ENCODE measurements around the gene FAM180B.
"Not testable (repeated sequence)": the region's sequence is repeated elsewhere in the genome, so short reads cannot be mapped to it uniquely, and the experiment has no call there.

The FAM180B gene

DNA sequence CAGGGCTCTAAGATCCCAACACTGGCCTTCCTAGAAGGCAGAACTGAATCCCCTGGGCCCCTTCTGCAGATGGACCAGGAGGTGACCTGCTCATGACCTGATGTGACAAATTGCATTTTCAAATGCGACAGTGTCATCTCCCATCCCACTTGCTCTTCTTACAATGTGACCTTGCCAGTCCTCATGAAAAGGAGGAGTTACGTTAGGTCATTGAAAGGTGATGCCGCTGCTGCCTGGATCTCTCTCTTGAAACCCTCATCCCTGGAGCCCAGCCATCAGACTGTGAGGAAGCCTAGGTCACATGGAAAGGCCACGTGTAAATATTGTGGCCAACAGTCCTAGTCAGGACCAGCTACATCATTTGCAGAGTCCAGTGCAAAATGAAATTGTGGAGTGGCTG is 13.4 kb downstream of the FAM180B start:
- no peak for DNase-seq

DNA sequence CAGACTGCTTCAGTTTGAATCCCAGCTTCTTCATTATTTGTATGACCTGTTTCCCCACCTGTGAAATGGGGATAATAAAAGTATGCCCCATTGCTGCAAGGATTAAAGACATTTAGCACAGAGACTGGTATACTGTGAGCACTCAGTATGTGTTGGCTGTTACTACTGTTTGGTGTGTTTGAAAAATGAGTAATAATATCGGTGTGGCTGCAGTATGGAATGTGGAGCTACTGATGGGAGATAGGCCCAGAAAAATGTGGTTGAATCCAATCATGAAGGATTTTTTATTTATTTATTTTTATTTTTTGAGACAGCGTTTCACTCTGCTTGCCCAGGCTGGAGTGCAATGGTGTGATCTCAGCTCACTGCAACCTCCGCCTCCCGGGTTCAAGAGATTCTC is 16.8 kb downstream of the FAM180B start:
- no peak for DNase-seq

DNA sequence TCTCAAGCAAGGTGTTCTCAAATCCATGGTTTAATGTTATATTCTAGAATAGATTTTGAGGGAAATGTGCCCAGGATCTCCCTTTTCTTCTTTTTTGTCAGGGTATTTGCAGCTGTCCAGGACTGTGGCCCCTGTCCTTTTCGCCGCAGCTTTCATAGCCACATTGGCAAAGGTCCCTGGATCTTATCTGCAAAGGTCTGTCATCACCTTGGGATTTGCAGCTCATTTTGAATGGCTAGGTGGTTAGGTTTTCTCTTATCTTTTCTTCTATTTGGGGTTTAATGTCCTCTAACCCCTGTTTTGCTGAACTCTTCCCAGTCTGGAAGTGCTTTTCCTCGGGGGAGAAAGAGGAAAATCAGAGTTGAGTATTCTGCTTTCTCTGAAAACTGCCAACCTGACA is 19.4 kb downstream of the FAM180B start:
- DNase-seq = no peak

DNA sequence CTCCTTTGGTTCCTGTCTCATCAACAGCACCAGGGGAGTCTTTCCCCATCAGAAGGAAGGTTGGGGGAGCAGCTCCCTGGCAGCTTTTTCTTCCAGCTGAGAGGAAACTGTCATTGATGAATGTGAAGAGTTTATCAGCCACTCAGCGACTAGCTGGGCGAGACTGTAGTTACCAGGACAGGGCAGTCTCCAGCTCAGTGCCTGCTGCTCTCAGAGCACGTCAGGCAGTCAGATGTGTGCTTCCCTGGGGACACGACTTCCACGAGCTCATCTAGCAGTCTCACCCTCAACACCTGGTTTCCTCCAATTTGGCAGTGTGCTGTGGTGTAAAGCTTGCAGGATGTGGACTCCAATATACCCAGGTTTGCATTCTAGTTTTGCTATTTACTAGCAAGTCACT is 20.3 kb downstream of the FAM180B start:
- DNase-seq = no peak

GRCh38 chr11:47607380-47607779 is 20.9 kb downstream of the FAM180B start:
- no peak for DNase-seq

DNA sequence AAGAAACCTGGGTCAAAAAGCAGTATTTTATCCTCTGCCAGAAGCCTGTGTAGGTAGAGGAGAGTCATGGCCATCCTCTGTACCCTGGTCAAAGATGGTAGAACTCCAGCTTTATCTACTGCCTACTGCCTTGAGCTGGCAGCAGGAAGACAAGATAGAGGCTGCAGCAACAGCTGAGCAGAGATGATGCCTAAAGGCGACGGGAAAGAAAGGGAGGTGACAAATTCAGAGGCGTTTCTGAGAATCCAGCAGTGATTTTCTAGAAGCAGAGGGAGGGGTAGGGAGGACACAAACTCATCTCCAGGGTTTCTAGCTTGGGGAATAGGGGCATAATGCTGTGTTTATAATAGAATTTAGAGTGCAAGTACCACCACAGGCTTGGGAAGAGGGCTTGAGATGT is 23.2 kb downstream of the FAM180B start:
- DNase-seq = no peak

DNA sequence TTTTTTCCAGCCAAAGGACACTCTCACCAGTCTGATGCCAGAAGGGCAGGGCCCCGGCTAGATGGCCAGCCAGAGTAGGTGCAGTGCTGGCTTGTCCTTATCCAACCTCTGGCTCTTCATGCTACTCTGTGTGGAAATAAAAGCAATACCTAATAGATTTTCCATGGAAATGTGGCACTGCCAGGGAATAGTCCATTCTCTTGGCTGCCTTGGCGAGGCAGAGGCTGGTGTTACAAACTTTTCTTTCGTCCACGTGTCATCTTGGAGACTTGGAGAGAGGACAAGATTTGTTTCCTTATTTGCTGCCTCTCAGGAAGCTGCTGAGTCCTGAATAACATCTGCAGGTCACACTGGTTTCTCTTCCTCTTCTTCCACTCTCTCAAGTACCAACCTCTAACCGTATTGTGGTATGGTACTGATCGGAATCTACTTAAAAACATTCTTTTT is 24.9 kb downstream of the FAM180B start:
- DNase-seq = no peak

DNA sequence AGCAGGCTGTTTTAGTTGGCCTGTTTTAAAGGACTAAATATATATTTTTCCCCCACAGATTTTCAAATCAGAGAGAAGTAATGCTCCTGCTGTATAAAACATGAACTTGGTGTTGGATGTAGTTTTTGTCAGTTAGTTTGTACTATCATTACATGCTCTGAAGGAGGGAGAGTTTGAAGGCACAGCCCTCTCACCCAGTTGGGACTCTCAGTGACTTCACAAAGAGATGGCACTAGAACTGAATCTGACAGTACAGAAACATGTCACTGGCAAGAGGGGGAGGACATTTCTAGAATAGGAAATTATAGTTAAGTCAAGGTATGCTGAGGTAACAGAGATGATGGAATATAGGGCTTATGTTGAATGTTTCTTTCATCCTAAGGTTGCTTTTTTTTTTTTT is 28.8 kb downstream of the FAM180B start:
- no peak for DNase-seq

GRCh38 chr11:47616726-47617416 is 30.4 kb downstream of the FAM180B start:
- DNase-seq = peak; percentile 8 to 19

DNA sequence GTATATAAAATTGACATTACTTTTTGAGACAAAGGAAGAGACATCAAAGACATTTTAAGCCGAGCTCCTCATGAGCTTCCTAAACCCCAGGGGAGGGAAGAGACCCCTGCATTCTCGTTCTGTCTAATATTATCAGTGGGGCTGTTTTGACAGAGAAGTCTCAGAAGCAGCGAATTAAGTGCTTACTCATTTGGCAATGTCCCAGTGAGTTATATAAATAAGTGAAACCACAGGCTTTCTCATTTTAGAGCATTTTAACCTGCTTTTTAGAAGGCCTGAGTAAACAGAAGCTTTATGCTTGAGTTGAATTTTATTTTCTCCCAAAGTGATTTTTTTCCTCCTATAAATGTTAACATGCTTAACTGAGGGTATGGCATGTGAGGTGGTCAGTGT is 30.9 kb downstream of the FAM180B start:
- DNase-seq = no peak

DNA sequence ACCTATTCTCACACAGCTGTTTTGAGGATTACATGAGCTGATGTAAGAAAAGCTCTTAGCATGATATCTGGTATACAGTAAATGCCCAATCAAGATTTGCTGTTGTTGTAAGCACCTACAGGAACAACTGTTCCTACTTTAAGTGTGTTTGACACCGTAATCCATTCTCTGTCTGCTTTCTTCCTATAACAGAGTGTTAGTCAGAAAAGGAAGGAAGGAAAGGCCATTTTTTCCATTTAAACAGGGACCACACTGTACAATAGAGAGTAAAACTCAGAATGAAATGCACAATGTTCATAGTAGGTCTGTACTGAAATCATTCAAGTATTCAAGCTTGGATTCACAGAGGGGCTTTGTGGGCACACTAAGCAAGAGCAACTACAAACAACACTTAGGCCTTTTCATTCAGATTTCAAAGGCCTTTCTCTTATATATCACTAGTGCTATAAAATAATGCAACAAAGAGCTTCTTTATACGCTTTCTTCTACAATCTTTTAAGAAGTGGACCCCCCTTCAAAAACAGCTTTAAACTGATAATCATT is 34.4 kb downstream of the FAM180B start:
- DNase-seq = no peak

- no peak for DNase-seq
Observed at GRCh38 chr11:47626234-47626633, 39.8 kb downstream of the FAM180B start.

- no peak for DNase-seq
Observed at GRCh38 chr11:47628026-47628425, 41.5 kb downstream of the FAM180B start.

DNA sequence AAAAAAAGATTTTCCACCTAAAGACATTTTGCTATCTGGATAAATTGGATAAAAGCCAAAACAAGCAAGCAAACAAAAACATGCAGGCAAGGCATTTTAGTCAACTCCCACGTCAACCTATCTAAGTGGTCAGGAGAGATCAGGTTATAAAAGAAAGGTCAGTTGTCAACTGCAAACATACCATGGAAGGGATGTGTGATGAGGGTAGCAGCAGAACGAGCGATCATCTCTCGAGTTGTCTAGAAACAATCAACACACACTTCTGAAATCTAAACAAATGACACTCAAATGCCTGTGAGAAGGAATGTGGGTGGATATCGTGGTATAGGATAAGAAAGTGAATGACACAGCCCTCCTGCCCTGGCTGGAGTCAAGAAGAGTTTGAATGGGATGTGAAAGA is 45.0 kb downstream of the FAM180B start:
- DNase-seq = no peak

- DNase-seq = not testable (repeated sequence)
Observed at GRCh38 chr11:47636331-47636730, 49.9 kb downstream of the FAM180B start.
